Thyroid gland (tissue), 4 donors: ENCODE measurements around the gene ANKHD1. TPM values are rescaled to one million over a fixed set of nuclear protein-coding genes. Genes with fewer than 3 reads are reported as not detected.

Source experiments
- DNase-seq, 2 donors: peaks; one replicate each; pipeline ENCODE4 v3.0.0-alpha.2; 2019
- H3K27ac ChIP-seq, 3 donors: fragments of 200-600 bp; sonication (generic); 1 replicate in 2 of 3; 2 replicates in 1 of 3; pipeline ENCODE4 v1.5.1; 2016 to 2019; ENCODE audit warnings: mild to moderate bottlenecking in 1 of 3, moderate library complexity in 1 of 3
- H3K27me3 ChIP-seq: fragments of 200-600 bp; sonication (generic); one replicate; pipeline ENCODE4 v1.5.1; 2019
- H3K36me3 ChIP-seq, 2 donors: fragments of 200-600 bp; sonication (generic); one replicate each; pipeline ENCODE4 v1.5.1; 2016 to 2019
- H3K4me1 ChIP-seq, 2 donors: fragments of 200-600 bp; sonication (generic); one replicate each; pipeline ENCODE4 v1.5.1; 2017 to 2019
- H3K4me3 ChIP-seq, 3 donors: fragments of 200-600 bp; sonication (generic); replicated peaks in 1 of 3; 1 replicate in 2 of 3; 2 replicates in 1 of 3; pipeline ENCODE4 v1.5.1; 2016; ENCODE audit warnings: mild to moderate bottlenecking in 1 of 3
- H3K9me3 ChIP-seq: fragments of 200-600 bp; sonication (generic); one replicate; pipeline ENCODE4 v1.5.1; 2017
- POLR2A ChIP-seq, 2 donors: fragments of 450-650 bp; IDR thresholded peaks; one replicate each; pipeline ENCODE4 v1.6.1; 2017; ENCODE audit warnings: antibody characterized with exemption in 2 of 2, mild to moderate bottlenecking in 2 of 2, moderate library complexity in 1 of 2
- WGBS, 2 donors: methylation state at CpG; one replicate each; pipeline ENCODE4 v1.1.5; 2017; 5-methylcytosine and 5-hydroxymethylcytosine counted together
- intact Hi-C: fragments of 100-400 bp; cut with DNase I; formaldehyde crosslinking; loops from one replicate; pipeline ENCODE4 v1.15.1; 2023
- total RNA-seq, 4 donors: library from RNA; depleted of rRNA; stranded (reverse); fragments of >200 nt; gene quantifications; one replicate each; pipeline ENCODE4 v1.2.3, GENCODE V29; 2016
- TF ChIP-seq, protein P1 (sequence below), 6 experiments: fragments of 200-600 bp in 3 of 6; fragments of 450-650 bp in 3 of 6; sonication (generic) in 3 of 6; IDR thresholded peaks; one replicate each; pipeline ENCODE4 v1.5.1; 2016 to 2019; ENCODE audit warnings: antibody characterized with exemption in 6 of 6, mild to moderate bottlenecking in 2 of 6, inconsistent platforms in 1 of 6, moderate library complexity in 1 of 6

Gene ANKHD1
- total RNA-seq, 4 donors from 2014 or later, result 148 to 247 (median 163) TPM

DNA sequence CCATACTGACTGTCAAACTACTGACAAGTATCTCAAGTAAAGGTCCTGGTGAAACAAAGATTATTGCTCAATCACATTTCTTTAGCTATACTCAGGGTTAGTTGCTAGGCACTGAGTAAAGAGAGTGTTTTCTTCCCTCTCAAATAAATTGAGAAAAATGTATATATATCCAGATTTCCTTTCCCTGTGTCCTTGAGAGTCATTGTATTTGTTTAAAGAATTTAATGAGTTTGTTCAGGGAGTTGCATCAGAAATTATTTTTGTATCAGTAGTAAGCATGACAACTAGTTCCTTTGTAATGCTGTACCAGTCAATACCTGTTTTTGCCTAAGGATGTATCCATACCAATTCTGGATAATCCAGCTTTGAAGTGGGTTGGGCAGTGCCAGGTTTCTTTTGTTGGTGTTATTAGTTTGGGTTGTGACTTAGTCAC, 3.2 kb upstream of the ANKHD1 start:
- Histone ChIP-seq H3K27me3 (no peaks in the 10 kb centered on the region), H3K27ac (no peak overlapping the region), H3K36me3 (no peaks in the 10 kb centered on the region), H3K4me3 (no peak overlapping the region), H3K9me3 (no peaks in the 10 kb centered on the region), H3K4me1 (peaks cover 12 to 14% of the 10 kb centered on the region in 2 donors)
- intact Hi-C loops, result no loop called here
- no peak for DNase-seq
- no peak for TF ChIP-seq POLR2A (IDR thresholded peaks at IDR 0.05)
- TF ChIP-seq, protein P1, sequence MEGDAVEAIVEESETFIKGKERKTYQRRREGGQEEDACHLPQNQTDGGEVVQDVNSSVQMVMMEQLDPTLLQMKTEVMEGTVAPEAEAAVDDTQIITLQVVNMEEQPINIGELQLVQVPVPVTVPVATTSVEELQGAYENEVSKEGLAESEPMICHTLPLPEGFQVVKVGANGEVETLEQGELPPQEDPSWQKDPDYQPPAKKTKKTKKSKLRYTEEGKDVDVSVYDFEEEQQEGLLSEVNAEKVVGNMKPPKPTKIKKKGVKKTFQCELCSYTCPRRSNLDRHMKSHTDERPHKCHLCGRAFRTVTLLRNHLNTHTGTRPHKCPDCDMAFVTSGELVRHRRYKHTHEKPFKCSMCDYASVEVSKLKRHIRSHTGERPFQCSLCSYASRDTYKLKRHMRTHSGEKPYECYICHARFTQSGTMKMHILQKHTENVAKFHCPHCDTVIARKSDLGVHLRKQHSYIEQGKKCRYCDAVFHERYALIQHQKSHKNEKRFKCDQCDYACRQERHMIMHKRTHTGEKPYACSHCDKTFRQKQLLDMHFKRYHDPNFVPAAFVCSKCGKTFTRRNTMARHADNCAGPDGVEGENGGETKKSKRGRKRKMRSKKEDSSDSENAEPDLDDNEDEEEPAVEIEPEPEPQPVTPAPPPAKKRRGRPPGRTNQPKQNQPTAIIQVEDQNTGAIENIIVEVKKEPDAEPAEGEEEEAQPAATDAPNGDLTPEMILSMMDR (IDR thresholded peaks at IDR 0.05), result no peak

DNA sequence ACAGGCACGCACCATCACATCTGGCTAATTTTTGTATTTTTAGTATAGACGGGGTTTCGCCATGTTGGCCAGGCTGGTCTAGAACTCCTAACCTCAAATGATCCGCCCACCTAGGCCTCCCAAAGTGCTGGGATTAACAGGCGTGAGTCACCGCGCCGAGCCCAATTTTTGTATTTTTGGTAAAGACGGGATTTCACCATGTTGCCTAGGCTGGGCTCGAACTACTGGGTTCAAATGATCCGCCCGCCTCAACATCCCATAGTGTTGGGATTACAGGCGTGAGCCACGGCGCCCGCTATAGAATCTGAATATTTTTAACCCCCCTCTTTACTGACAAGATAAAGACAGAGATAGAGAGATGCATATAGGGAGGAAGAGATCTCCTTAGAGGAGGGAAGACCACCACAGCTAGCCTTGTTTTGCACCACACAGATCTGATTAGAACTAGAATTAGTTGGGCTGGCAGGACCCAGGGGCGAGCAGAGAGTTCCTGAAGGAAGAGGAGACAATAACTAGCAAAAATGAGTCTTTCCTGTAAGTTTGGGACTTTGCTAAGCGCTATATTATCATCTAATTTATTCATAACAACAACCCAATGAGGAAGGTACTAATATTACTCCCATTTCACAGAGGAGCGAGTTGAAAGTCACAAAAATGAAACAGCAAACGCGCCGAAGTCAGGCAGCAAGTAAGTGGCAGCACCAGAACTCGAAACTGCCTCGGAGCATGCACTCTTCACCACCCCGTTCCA, 1.5 kb upstream of the ANKHD1 start:
- peak overlapping the region; percentile 8 to 100 (median 29) for H3K4me3 ChIP-seq
- no peaks in the 10 kb centered on the region for H3K27me3 ChIP-seq
- peak overlapping the region; percentile 92 to 95 (median 93) for H3K27ac ChIP-seq
- no peaks in the 10 kb centered on the region for H3K36me3 ChIP-seq
- 45 to 47% methylated on average over 25 of the region's 25 CpGs for WGBS, 2 donors
- no peak for DNase-seq
- intact Hi-C loops, result loop anchor here (5.0 kb wide), 2 partner anchors 167 to 247 kb away; partner anchors contain the start of genes IK and NDUFA2
- H3K9me3 ChIP-seq, result no peaks in the 10 kb centered on the region
- TF ChIP-seq, protein P1 (IDR thresholded peaks at IDR 0.05), result no peak
- no peak for TF ChIP-seq POLR2A (IDR thresholded peaks at IDR 0.05)
- peaks cover 29 to 31% of the 10 kb centered on the region in 2 donors for H3K4me1 ChIP-seq

DNA sequence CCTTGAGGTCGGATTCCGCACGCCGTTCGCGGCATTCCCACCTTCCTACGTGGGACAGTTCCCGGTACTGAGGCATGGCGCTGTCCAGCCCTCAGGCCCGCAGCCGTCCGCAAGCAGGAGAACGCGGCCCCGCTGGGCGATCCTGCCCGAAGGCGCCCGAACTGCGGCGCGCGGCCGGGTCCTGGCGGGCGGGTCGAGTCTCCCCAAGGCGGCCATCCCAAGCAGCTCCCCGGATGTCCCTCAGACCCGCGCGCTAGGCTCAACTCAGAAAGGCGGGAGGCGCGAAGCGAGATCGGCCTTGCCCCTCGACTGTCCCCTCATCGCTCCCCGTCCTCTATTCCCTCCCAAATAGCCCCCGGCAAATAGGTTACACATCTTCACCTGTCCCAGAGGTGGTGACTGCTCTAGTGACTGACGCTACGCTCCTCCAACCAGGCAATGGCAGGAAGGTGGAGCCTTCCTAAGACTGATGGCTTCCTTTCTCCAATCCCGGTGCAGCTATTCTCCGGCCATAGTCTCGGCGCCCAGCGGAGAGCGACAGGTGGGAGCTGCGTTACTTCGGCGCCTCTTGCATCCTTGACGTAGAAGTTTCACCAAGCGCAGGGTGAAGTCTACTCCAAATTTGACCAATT, 787 bp upstream of the ANKHD1 start:
- TF ChIP-seq, protein P1 (IDR thresholded peaks at IDR 0.05), result peak in 1 of 6 experiments; percentile 11
- TF ChIP-seq POLR2A (IDR thresholded peaks at IDR 0.05), result peak in 1 of 2 donors; percentile 76
- intact Hi-C loops, result loop anchor here (5.0 kb wide), 2 partner anchors 166 to 246 kb away; partner anchors contain the start of genes IK and NDUFA2
- peak overlapping the region; percentile 8 to 100 (median 29) for H3K4me3 ChIP-seq
- H3K27me3 ChIP-seq, result no peaks in the 10 kb centered on the region
- no peaks in the 10 kb centered on the region for H3K9me3 ChIP-seq
- peak; percentile 92 to 93 for DNase-seq
- H3K27ac ChIP-seq, result peak overlapping the region; percentile 92 to 95 (median 93)
- no peaks in the 10 kb centered on the region for H3K36me3 ChIP-seq
- 0% methylated on average over 16 to 19 of the region's 54 CpGs for WGBS, 2 donors
- H3K4me1 ChIP-seq, result peaks cover 30 to 31% of the 10 kb centered on the region in 2 donors

DNA sequence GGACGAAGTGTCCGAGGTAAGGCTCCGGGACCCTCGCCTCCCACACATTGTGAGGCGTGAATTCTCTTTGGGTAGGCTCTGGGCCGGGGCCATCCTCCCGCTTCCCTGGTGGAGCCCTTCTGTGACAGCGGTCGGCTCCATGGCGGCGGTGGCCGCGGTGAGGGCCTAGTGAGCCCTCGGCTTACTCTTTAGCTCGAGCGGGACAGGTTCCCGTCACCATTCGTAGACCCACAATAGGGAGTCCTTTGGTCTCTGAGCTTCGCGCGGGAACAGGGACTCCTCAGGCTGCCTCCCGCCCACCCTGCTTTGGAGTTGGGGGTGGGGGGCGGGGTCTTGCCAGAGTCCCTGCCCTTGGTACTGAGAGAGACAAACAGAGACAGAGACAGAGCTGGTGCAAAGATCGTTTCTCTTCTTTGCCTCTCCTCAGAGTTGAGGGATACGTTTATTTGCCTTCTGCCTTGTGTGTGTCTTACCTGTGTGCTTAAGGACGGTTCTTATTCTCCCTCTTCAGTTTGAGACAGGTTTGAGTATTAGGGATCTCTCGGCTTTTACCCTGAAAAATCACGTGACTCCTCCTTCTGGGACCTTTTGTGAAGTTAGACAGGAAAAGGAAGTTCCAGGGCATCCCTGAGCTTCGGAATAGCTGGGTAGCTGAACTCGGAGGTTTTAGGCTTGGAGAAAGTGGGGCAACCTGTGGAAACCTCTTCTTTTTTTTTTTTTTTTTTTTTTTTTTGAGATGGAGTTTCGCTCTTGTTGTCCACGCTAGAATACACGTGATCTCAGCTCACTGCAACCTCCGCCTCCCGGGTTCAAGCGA, 833 bp downstream of the ANKHD1 start:
- Histone ChIP-seq H3K4me3 (peak overlapping the region; percentile 85 to 100 (median 99)), H3K9me3 (no peaks in the 10 kb centered on the region), H3K27ac (peak overlapping the region; percentile 92 to 98 (median 97)), H3K27me3 (no peaks in the 10 kb centered on the region), H3K4me1 (peaks cover 30 to 31% of the 10 kb centered on the region in 2 donors), H3K36me3 (no peaks in the 10 kb centered on the region)
- WGBS, 2 donors, result 6 to 11% methylated on average over 19 to 26 of the region's 36 CpGs
- TF ChIP-seq POLR2A (IDR thresholded peaks at IDR 0.05), result no peak
- TF ChIP-seq, protein P1 (IDR thresholded peaks at IDR 0.05), result no peak
- DNase-seq, result peak; percentile 44 to 47
- intact Hi-C loops, result loop anchor here (5.0 kb wide), 2 partner anchors 165 to 245 kb away; partner anchors contain the start of genes IK and NDUFA2
